ENCODE results near the gene CDK7.

DNA sequence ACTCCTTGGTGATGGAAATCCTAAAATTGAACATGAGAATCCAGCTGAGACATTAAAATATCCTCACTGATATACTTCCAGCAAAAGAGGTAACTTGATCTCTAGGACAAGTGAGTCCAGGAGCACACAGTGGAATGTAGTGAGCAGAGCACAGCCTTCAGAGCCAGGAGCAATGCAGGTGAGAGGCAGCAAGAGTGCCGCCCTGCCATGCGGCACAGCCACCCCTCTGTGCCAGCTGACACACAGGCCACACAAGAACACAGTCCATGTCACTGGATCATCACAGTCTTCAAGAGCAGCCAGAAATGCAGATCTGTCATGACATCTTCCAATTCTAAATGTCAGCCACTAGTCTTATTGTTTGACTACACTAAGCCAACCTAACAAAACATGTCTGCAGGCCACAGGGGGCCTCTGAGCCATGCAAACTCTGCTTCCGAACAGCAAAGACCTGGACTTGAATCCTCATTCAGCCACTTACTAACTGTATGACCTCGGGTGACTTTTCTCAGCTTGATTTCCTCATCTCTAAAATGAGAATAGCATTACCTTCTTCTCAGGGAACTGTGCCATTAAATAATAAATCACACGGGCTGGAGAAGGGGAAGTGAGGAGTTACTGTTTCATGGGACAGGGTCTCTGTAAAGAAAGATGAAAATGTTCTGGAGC, 50.9 kb downstream of the CDK7 start:
- TF ChIP-seq, protein P1, sequence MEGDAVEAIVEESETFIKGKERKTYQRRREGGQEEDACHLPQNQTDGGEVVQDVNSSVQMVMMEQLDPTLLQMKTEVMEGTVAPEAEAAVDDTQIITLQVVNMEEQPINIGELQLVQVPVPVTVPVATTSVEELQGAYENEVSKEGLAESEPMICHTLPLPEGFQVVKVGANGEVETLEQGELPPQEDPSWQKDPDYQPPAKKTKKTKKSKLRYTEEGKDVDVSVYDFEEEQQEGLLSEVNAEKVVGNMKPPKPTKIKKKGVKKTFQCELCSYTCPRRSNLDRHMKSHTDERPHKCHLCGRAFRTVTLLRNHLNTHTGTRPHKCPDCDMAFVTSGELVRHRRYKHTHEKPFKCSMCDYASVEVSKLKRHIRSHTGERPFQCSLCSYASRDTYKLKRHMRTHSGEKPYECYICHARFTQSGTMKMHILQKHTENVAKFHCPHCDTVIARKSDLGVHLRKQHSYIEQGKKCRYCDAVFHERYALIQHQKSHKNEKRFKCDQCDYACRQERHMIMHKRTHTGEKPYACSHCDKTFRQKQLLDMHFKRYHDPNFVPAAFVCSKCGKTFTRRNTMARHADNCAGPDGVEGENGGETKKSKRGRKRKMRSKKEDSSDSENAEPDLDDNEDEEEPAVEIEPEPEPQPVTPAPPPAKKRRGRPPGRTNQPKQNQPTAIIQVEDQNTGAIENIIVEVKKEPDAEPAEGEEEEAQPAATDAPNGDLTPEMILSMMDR (IDR thresholded peaks at IDR 0.05): no peak
- TF ChIP-seq POLR2A (IDR thresholded peaks at IDR 0.05): no peak
- no peak for TF ChIP-seq POLR2AphosphoS5 (IDR thresholded peaks at IDR 0.05)
